AG10803 (cell line): Measurements from ENCODE around the gene CYTH3.
"Not testable (repeated sequence)": the region's sequence is repeated elsewhere in the genome, so short reads cannot be mapped to it uniquely, and the experiment has no call there.

ENCODE experiments used
- DNase-seq: peaks from one replicate; pipeline ENCODE4 v3.0.0; 2010; ENCODE audit warnings: low read depth
- H3K4me3 ChIP-seq: 2 replicates; pipeline ENCODE4 v1.5.1; 2011; ENCODE audit warnings: mild to moderate bottlenecking, low read length, control low read depth
- TF ChIP-seq, protein P1 (sequence below): conservative IDR thresholded peaks from 2 replicates; pipeline ENCODE4 v1.5.1; 2011; ENCODE audit warnings: mild to moderate bottlenecking, low read length, control low read depth, inconsistent platforms

Gene CYTH3

DNA sequence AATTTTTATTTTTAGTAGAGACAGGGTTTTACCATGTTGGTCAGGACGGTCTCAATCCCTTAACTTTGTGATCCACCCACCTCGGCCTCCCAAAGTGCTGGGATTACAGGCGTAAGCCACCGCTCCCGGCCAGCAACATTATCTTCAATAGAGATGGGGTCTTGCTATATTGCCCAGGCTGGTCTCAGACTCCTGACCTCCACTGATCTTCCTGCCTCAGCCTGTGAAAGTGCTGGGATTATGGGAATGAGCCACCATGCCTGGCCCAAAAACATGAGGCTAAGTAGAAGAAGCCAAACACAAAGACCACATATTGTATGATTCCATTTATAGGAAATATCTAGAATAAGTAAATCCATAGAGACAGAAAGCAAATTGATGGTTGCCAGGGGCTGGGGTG is 19.1 kb upstream of the CYTH3 start:
- no peak for DNase-seq
- TF ChIP-seq, protein P1, sequence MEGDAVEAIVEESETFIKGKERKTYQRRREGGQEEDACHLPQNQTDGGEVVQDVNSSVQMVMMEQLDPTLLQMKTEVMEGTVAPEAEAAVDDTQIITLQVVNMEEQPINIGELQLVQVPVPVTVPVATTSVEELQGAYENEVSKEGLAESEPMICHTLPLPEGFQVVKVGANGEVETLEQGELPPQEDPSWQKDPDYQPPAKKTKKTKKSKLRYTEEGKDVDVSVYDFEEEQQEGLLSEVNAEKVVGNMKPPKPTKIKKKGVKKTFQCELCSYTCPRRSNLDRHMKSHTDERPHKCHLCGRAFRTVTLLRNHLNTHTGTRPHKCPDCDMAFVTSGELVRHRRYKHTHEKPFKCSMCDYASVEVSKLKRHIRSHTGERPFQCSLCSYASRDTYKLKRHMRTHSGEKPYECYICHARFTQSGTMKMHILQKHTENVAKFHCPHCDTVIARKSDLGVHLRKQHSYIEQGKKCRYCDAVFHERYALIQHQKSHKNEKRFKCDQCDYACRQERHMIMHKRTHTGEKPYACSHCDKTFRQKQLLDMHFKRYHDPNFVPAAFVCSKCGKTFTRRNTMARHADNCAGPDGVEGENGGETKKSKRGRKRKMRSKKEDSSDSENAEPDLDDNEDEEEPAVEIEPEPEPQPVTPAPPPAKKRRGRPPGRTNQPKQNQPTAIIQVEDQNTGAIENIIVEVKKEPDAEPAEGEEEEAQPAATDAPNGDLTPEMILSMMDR, result no peak
- H3K4me3 ChIP-seq, result no peak overlapping the region

- peak; percentile 29 for DNase-seq
- TF ChIP-seq, protein P1, result no peak
- no peak overlapping the region for H3K4me3 ChIP-seq
Measured at GRCh38 chr7:6290319-6290741, 17.9 kb upstream of the CYTH3 start.

GRCh38 chr7:6288270-6288860 is 15.9 kb upstream of the CYTH3 start:
- no peak overlapping the region for H3K4me3 ChIP-seq
- TF ChIP-seq, protein P1, result no peak
- no peak for DNase-seq

DNA sequence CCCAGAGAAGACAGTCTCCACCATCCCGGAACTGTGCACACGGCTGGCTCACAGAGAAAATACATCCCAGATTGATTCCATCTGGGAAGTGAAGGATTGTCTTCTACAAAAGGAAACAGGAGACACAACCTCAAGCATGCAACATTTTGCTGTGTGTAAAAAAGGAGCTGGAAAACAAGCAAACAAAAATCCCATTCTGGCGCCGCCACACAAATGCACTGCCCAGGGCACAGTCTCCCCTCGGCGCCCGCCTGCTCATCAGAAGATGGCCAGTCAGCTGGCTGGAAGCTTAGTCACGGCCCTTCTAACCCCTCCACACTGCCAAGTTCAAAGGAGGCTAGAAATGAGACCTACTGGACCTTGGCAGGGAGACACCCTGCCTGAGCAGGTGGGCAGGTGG is 14.1 kb upstream of the CYTH3 start:
- DNase-seq, result peak; percentile 70
- no peak overlapping the region for H3K4me3 ChIP-seq
- TF ChIP-seq, protein P1, result no peak

- DNase-seq, result no peak
- no peak overlapping the region for H3K4me3 ChIP-seq
- TF ChIP-seq, protein P1, result no peak
Measured at GRCh38 chr7:6284461-6285360, 12.3 kb upstream of the CYTH3 start.

DNA sequence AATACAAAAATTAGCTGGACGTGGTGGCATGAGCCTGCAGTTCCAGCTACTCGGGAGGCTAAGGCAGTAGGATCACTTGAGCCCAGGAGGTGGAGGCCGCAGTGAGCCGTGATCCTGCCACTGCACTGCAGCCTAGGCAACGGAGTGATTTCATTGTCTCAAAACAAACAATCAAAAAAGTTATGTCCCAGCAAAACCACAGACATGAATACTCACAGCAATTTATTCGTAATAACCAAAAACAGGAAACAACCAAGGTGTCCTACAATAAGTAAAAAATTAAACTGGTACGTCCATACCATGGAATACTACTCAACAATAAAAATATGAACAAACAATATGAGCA is 11.6 kb upstream of the CYTH3 start:
- TF ChIP-seq, protein P1, result no peak
- peak; percentile 76 for DNase-seq
- H3K4me3 ChIP-seq, result no peak overlapping the region

- H3K4me3 ChIP-seq, result not testable (repeated sequence)
- peak; percentile 95 for DNase-seq
Measured at GRCh38 chr7:6283391-6284054, 11.1 kb upstream of the CYTH3 start.
